ENCODE data around the gene TUSC2.

GRCh38 chr3:50319181-50319893 is 8.7 kb downstream of the TUSC2 start:
- no peak for TF ChIP-seq CTCF (IDR thresholded peaks at IDR 0.05)
- no peak for TF ChIP-seq POLR2A (IDR thresholded peaks at IDR 0.05)

Measured in testis (tissue), 2 donors.